IPS-18c (cell line): Measurements from ENCODE around the gene SLC46A1.

Experiments used
- H3K4me3 ChIP-seq: 2 replicates; pipeline ENCODE4 v1.7.0; 2013; ENCODE audit warnings: low read depth, mild to moderate bottlenecking, low read length, moderate library complexity; ENCODE audit not compliant: insufficient read depth
- H3K9me3 ChIP-seq: one replicate; pipeline ENCODE4 v1.6.1; 2013; ENCODE audit warnings: mild to moderate bottlenecking, low read length, moderate library complexity; ENCODE audit not compliant: control insufficient read depth, insufficient read depth

SLC46A1 gene

DNA sequence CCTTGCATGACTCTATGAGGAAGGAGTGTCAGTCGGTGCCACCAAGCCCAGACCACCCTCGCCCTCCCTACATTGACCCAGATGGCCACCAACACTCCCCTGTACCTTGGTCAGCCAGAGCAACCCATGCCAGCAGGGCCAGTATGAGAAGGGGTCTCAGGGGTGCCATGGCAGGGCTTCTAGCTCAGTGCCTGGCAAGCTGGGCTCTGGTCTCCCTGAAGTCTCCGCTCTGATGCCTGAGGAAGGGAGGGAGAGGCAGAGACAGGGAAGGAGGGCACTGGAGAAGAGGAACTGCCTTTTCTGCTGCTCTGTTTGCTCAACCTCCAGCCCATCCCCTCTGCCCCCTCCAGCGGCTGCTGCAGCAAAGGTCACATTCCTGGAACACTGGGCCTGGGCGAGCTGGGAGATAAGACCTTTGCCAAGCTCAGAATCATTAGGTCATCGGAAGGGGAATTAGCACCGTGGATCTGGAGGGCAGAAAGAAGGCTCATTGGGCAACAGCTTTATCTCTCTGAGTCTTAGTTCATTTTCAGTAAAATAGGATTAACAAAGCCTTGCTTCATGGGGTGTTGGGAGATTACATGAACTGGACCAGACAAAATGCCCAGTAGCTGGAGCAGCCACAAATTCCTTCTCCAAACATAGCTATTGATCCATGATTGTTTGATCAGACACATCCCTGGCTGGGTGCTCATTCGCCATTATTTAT, 35.8 kb downstream of the SLC46A1 start, which contains the start of gene VTN:
TSS of gene VTN (minus strand) at position 273 of the 709 bp plus-strand sequence. CDS start at position 169, 104 bp downstream.
- Histone ChIP-seq H3K4me3 (peak within 1 kb of the TSS; percentile 51), H3K9me3 (peaks cover 2% of the 10 kb centered on the region)

DNA sequence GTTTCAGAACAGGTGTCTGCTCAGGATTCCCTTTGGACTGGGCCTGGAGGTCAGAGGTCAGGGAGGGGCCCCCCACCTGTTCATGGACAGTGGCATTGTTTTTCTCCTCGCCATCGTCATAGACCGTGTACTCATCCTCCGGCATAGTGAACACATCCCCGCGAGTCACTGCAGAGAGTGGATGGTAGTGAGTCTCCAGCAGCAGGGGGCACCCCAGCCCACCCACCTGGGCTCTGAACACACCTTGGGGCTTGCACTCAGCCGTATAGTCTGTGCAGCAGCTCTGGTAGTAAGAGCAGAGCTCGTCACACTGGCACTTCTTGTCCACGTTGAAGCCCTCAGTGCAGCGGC, 36.4 kb downstream of the SLC46A1 start:
- peaks cover 2% of the 10 kb centered on the region for H3K9me3 ChIP-seq
- no peak overlapping the region for H3K4me3 ChIP-seq

DNA sequence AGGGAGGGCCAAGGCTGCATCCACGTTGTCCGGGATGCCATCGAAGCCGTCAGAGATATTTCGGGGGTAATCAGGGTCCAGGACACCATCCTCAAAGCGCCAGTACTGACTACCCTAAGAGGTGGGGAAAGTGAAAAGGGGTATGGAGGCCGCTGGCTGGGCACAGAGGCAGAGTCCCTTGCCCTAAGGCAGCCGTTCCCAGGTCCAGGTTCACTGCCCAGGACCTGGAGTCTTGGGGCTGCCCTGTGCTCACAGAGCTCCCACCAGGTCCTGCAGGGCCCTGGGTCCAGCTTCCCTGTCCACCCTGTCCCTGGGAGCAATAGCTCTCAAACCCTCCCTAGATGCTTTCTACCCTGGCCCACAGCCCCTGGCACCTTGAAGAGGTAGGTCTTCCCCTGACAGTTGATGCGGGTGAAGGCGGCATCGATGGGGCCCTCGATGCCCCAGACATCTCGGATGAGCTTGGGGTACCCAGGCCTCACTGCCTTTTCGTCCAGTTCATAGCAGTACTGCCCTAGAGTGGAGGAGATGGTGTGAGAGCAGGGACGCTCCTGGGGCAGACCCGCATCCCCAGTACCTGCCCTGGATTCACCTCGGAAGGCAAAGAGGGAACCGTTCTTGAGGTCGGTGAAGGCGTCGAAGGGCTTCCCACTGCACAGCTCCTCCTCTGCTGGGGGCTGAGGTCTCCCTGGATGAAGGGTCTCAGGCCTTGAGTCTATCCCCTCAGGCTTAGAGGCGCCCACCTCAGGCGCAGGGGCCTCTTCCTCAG, 36.9 kb downstream of the SLC46A1 start:
- H3K4me3 ChIP-seq = no peak overlapping the region

DNA sequence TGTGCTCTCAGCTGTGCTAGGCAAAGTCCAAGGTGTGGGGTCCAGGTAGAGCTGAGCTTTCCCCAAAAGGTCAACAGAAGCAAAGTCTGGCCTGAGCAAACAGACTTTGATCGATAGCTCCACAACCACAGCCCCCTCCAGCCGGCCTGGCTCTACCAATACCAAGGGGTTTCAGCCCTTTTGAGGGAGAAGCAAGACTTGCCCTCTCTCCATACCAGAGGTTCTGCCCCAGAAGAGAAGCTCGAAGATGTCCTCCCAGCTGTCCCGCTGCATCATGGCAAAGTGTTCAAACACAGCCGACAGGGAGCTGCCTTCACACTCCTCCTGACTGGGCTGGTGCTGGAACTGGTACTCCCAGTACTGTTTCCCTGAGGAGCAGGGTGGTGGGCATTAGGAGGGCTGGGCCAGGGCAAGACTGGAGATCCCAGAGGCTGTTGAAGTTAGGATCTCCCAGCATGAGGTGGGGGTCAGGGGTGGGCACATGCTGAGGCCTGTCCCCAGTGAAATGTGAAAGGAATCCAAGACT, 37.6 kb downstream of the SLC46A1 start:
- H3K4me3 ChIP-seq = no peak overlapping the region
- peaks cover 2% of the 10 kb centered on the region for H3K9me3 ChIP-seq

More for the DNA sequence above, 36.9 kb downstream of the SLC46A1 start:
- peaks cover 2% of the 10 kb centered on the region for H3K9me3 ChIP-seq

DNA sequence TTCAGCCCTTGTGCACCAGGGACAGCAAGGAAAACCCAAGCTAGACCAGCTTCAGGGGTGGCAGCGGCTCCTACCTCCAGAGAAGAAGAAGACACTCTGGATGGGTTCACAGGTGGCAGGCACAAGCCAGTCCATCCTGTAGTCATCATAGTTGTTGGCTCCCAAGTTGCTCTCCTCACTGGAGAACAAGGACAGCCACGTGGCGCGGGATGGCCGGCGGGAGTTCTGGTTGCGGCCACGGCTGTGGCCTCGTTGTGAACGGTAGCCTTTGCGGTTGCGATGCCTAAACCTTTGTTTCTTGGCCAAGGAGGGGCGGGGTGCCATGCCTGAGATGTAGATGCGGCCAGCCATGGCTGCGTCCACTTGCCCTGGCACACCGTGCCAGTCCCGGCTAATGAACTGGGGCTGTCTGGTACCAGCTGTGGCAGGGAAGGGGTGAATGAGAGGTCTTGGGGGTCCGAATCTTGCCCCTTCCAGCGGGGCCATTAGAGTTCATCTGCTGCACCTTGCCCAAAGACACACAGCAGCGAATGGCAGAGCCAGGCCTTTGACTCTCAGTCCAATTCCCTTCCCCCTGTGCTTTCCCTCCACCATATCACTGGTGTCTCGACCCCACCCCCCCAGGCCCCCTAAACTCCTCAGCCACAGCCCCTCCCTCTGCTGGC, 38.2 kb downstream of the SLC46A1 start:
- Histone ChIP-seq H3K4me3 (no peak overlapping the region), H3K9me3 (peaks cover 2% of the 10 kb centered on the region)

DNA sequence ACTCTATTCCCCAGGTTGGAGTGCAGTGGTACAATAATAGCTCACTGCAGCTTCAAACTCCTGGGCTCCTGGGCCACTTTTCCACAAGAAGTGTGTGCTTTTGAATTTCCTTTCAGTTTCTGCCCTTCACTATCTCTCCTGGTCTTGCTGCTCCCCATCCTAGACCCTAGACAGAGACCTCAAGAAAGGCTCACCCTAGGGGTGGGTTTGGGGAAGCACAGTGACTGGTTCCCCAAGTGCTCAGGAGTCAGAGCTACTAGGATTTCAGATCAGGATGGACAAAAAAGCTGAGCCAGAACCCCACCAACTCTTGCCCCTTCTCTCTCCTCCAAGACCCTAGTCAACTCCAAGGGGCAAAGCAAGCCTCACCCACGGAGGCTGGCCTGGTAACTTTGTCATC, 39.4 kb downstream of the SLC46A1 start:
- no peak overlapping the region for H3K4me3 ChIP-seq

DNA sequence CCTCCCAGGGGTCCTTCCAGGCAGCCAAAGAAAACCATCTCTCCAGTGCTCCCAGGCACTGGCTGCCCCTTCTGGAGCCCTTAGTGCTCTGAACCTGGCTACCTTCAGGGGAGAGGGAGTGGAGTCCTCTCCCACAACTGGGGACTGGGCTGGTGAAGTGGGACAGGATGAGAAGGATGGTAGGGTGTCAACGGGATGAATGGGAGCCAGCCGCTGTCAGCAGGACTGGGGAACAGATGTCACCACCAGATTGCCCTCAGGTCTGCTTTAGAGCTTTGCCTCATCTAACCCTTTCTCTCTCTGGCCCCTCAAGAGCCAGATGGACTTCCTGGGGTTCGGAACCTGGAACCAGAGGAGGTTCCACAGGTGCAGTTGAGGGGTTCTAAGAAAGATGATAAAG, 40.5 kb downstream of the SLC46A1 start:
- Histone ChIP-seq H3K4me3 (no peak overlapping the region), H3K9me3 (no peaks in the 10 kb centered on the region)

More for the DNA sequence above, 39.4 kb downstream of the SLC46A1 start:
- H3K9me3 ChIP-seq = no peaks in the 10 kb centered on the region

DNA sequence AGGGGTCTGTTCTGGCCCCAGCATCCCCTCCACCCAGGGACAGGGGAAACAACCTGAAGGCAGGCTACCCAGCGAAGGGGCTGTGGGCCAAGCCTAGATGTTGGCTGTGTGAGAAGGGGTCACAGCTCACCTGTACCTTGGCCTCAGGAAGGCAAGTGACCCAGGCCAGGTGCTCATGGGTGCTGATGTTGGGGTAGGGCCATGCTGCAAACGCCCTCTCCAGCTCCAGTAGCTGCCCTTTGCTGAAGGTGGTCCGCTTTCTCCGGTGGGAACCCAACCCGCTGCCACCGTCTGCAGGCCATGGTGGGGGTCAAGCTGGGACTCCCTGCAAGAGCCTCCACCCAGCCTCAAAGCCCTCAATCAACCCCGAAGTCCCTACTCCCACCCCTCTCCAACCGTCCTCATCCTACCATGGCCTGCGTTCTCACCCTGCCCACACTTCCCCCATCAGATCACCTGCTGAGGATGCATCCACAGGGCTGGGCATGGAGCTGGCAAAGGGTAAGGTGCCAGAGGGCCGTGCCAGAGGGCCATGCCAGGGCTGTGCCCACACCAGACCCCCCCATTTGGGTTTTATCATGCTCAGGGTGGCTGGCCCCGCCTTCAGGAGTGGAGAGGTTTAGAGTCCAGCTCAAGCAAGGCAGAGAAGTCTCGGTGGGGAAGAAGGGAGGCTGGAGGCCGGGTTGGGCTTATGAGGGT, 41.2 kb downstream of the SLC46A1 start, which contains the start of gene SEBOX:
TSS of gene SEBOX (minus strand) at position 535 of the 699 bp plus-strand sequence. CDS start at position 487, 48 bp downstream.
- Histone ChIP-seq H3K9me3 (no peaks in the 10 kb centered on the region), H3K4me3 (no peak within 1 kb of the TSS)

DNA sequence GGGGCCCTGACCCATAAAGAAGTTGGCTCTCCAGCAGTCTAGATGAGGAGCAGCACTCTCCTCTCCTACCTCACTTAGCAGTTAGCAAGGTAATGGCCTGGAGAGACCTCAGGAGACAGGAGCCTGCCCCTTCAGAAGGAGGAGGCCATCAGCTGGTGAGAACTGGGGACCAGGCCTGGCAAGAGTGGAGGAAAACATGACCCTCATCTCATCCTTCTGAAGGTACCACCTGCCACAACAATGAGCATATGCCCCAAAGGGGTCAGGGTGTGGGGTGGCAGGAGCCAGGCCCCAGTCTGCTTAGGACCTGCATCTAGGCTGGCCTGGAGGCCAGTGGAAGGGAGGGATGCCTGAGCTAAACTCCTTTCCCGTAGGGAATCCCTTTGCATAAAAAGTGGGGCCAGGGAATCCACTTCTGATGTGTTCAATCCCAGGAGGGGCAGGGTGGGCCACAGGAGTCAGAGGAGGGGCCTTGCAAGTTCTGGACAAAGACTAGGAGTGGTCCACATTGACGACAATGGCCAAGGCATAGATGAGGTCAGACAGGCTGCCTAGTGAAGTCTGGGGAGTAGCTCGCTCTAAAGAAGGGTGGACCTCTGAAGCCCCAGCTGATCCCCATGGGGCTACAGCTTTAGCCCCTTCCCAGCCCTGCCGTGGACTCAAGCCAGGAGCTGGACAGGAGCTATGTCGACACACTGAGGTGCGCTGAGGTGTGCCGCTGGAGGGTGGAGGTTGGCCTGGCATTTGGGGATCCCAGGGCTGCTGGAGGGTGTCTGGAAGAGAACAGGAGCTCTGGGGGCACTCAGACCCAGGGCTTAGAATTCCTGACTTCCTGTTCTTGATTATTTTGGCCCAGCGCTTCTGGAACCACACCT, 42.0 kb downstream of the SLC46A1 start:
- Histone ChIP-seq H3K9me3 (no peaks in the 10 kb centered on the region), H3K4me3 (no peak overlapping the region)

DNA sequence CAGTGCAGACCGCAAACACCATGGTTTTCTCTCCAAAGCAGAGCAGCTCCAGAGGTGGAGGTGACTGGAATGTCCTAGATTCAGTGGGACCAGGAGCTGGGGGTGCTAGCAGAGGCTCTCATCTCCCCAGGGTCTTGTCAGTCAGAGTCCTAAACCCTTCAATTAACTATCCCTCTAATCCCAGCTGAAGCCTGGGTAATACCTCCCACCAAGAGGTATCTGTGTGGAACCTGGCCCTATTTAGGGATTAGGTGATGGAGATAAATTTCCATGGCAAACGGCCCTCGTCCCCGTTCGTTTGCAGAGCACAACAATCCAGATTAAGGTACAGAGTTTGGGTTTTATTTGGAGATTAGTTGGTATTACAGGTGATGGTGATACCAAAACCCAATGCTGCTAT, 42.8 kb downstream of the SLC46A1 start:
- Histone ChIP-seq H3K9me3 (no peaks in the 10 kb centered on the region), H3K4me3 (no peak overlapping the region)

DNA sequence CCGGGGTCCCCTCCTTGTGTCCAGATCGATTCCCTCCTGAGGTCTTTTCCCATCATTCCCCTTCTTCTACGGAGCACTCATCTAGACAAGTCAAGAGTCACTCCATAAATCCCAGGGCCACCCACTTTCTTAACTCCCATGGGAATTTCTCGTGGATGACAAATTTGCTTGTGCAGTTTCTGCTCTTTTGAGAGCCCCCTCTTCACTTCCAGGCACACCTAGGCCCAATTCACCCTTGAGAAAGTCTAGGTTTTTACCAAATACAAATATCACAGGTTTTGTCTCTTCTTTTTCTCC, 48.2 kb downstream of the SLC46A1 start:
- H3K4me3 ChIP-seq = peak overlapping the region; percentile 99
- H3K9me3 ChIP-seq = no peaks in the 10 kb centered on the region

DNA sequence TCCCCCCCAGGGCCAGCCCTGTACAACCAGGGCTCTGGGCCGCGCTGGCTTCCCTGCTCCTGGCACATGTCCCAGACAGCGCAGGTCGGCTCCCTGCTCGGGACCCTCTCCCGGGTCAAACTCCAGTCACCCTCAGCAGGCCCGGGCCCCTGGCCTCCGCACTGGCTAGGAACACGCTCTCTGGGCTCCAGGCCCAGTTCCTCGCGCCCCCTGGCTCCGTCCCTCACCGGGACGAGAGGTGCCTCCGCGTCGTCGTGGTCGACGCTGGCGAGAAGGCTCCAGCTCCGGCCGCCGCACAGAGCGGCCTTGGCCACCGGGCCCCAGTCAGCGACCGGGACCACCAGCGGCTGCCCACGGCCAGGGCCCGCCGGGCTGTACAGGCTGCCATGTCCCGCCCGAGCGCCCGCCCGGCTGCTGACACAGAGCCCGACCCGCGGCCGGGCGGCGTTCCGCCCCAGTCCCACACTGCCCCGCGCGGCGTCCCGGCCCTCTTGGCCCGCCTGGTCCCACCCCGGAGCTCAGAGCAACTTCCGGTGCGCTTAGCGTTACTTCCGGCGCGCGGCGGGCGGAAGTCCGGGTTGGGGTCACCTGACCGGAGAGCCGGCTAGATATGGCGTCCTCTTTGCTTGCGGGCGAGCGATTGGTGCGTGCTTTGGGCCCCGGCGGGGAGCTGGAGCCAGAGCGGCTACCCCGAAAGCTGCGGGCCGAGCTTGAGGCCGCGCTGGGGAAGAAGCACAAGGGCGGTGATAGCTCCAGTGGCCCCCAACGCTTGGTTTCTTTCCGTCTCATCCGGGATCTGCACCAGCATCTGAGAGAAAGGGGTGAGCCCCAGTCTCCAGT, 48.7 kb downstream of the SLC46A1 start, which contains the start of gene POLDIP2:
TSS of gene POLDIP2 (minus strand) at position 467 of the 840 bp plus-strand sequence. CDS start at position 388, 79 bp downstream.
- peak within 1 kb of the TSS; percentile 99 for H3K4me3 ChIP-seq
- no peaks in the 10 kb centered on the region for H3K9me3 ChIP-seq

DNA sequence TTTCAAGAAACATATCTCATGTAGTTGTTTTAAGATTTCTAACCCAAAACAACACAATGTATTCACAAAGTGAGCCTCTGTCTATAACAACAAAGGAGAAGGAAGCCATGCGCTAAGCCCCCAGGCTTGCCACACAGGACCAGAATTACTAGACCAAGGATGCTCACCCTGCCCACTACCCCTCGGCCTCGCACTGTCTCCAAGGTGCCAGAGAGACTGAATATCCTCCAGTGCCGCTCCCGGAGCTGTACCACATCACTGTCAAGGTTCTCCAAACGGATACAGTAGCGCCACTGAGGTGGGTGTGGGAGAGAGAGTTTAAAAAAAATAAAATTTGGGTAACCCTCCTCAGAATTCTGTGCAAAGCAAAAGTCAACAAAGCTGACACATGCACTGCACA, 55.7 kb downstream of the SLC46A1 start:
- Histone ChIP-seq H3K9me3 (no peaks in the 10 kb centered on the region), H3K4me3 (no peak overlapping the region)

DNA sequence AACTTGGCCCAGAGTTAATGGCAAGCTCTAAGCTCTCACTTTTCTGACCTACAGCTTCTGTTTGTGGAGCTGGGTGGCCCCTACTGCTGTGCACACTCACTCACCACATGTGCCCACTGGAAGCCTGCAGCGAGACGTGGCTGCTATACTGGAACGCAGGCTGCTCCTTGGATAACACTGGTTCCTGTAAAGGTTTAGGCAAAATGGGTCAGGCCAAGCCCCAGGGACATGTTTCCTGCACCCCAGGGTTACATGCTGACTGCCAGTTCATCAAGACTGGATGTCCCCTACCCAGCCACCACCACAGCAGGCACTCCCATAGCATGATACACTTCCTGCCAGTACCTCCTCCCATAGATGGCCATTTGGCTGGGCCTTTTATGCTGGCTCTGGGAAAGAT, 57.0 kb downstream of the SLC46A1 start:
- Histone ChIP-seq H3K9me3 (no peaks in the 10 kb centered on the region), H3K4me3 (no peak overlapping the region)

DNA sequence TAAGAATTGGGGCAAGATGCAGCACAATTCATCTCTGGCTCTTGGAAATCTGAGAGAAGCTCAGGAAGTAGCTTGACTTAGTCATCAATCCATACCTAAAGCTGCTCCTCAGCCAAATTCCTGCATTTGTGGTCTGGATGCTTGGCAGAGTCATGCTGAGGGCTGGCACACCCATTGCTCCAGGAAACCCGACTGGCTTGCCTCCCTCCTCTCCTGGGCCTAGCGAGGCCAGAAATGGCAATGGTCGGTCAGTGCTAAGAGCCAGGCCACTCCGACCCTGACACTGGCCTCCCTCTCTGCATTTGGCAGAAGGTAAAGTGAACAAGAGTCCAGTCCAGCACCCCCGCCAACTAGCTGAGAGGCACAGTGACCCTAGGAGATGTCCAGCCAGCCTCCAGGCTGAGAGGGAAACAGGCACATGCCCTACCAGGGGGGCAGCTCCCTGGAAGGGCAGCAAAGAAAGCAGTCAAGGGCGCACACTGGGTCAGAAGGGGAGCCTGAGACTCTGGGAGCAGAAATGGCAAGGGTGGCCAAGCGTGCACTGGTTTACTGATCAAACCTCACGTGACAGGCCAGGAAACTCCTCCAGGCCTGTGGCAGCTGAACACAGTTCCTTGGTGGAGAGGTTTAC, 58.6 kb downstream of the SLC46A1 start:
- Histone ChIP-seq H3K9me3 (no peaks in the 10 kb centered on the region), H3K4me3 (no peak overlapping the region)
